Measurements from ENCODE around the gene CRCP.
"Not testable (repeated sequence)": the region's sequence is repeated elsewhere in the genome, so short reads cannot be mapped to it uniquely, and the experiment has no call there.

CRCP gene

GRCh38 chr7:66173856-66174255, 59.2 kb downstream of the CRCP start:
- TF ChIP-seq CTCF (IDR thresholded peaks at IDR 0.05; ENCODE audit: control extremely low read depth, extremely low read depth, low read depth, missing control alignments) = no peak
- no peak for DNase-seq (ENCODE audit: extremely low spot score)
- POLR2A ChIA-PET = no interaction called here
- CTCF ChIA-PET = no interaction called here

GRCh38 chr7:66175006-66175405, 60.4 kb downstream of the CRCP start:
- CTCF ChIA-PET; DNase-seq (ENCODE audit: extremely low spot score); POLR2A ChIA-PET: not testable (repeated sequence)

GRCh38 chr7:66176914-66177313, 62.3 kb downstream of the CRCP start:
- DNase-seq (ENCODE audit: extremely low spot score) = no peak
- POLR2A ChIA-PET = no interaction called here

GRCh38 chr7:66178258-66178657, 63.6 kb downstream of the CRCP start:
- POLR2A ChIA-PET = no interaction called here
- no peak for DNase-seq (ENCODE audit: extremely low spot score)
- CTCF ChIA-PET = no interaction called here
- TF ChIP-seq CTCF (IDR thresholded peaks at IDR 0.05; ENCODE audit: control extremely low read depth, extremely low read depth, low read depth, missing control alignments) = no peak

More at GRCh38 chr7:66176914-66177313, 62.3 kb downstream of the CRCP start:
- no peak for TF ChIP-seq CTCF (IDR thresholded peaks at IDR 0.05; ENCODE audit: control extremely low read depth, extremely low read depth, low read depth, missing control alignments)
- CTCF ChIA-PET = no interaction called here

GRCh38 chr7:66181329-66181728, 66.7 kb downstream of the CRCP start:
- DNase-seq (ENCODE audit: extremely low spot score) = no peak
- CTCF ChIA-PET = no interaction called here
- POLR2A ChIA-PET = no interaction called here
- no peak for TF ChIP-seq CTCF (IDR thresholded peaks at IDR 0.05; ENCODE audit: control extremely low read depth, extremely low read depth, low read depth, missing control alignments)

- TF ChIP-seq CTCF (IDR thresholded peaks at IDR 0.05; ENCODE audit: control extremely low read depth, extremely low read depth, low read depth, missing control alignments) = no peak
- ChIA-PET CTCF (interaction anchor here (1.2 kb wide), 1 partner anchor 23 kb away, joined by 3 read pairs; the partner anchor contains the start of gene TPST1), POLR2A (no interaction called here)
- DNase-seq (ENCODE audit: extremely low spot score) = no peak
Observed at GRCh38 chr7:66181845-66182244, 67.2 kb downstream of the CRCP start.

GRCh38 chr7:66182920-66183319, 68.3 kb downstream of the CRCP start:
- ChIA-PET CTCF (interaction anchor here (0.9 to 1.2 kb wide), 2 partner anchors 13 to 22 kb away, joined by 3 to 5 read pairs; partner anchors contain the start of gene TPST1), POLR2A (no interaction called here)
- no peak for DNase-seq (ENCODE audit: extremely low spot score)
- no peak for TF ChIP-seq CTCF (IDR thresholded peaks at IDR 0.05; ENCODE audit: control extremely low read depth, extremely low read depth, low read depth, missing control alignments)

Measured in GM10248 (cell line).